ENCODE results near the gene IGF2BP1.
A peak's percentile ranks its signal among the peaks of the same experiment; 100 is the strongest.

The IGF2BP1 gene

GRCh38 chr17:48997103-48997826 is at the start of gene IGF2BP1:
Gene IGF2BP1, plus strand, starts transcription at chr17:48997385. Its CDS starts 361 bp downstream, at chr17:48997746.
- DNase-seq: peak; percentile 29

- DNase-seq: no peak
These were observed 45.6 kb upstream of the IGF2BP1 start for GRCh38 chr17:48951572-48951971.

- DNase-seq: no peak
These were observed 44.3 kb upstream of the IGF2BP1 start for GRCh38 chr17:48952904-48953303.

- DNase-seq: no peak
These were observed 42.9 kb upstream of the IGF2BP1 start for GRCh38 chr17:48954300-48954755.

GRCh38 chr17:48960834-48961515 is 36.2 kb upstream of the IGF2BP1 start:
- no peak for DNase-seq

GRCh38 chr17:48961516-48962233 is 35.5 kb upstream of the IGF2BP1 start:
- no peak for DNase-seq

- DNase-seq: no peak
These were observed 27.0 kb upstream of the IGF2BP1 start for GRCh38 chr17:48970224-48970623.

GRCh38 chr17:48970865-48971687 is 26.1 kb upstream of the IGF2BP1 start:
- no peak for DNase-seq

- no peak for DNase-seq
These were observed 24.5 kb upstream of the IGF2BP1 start for GRCh38 chr17:48972749-48973097.

- DNase-seq: no peak
These were observed 23.4 kb upstream of the IGF2BP1 start for GRCh38 chr17:48973806-48974205.

GRCh38 chr17:48981927-48982539 is 15.2 kb upstream of the IGF2BP1 start:
- DNase-seq: no peak

- no peak for DNase-seq
These were observed 11.5 kb upstream of the IGF2BP1 start for GRCh38 chr17:48985436-48986245.

GRCh38 chr17:48989100-48989499 is 8.1 kb upstream of the IGF2BP1 start:
- no peak for DNase-seq

GRCh38 chr17:48990882-48991357 is 6.3 kb upstream of the IGF2BP1 start:
- no peak for DNase-seq

- no peak for DNase-seq
These were observed 4.7 kb upstream of the IGF2BP1 start for GRCh38 chr17:48992444-48992843.

- DNase-seq: no peak
These were observed 3.9 kb upstream of the IGF2BP1 start for GRCh38 chr17:48993305-48993704.

- no peak for DNase-seq
These were observed 3.2 kb upstream of the IGF2BP1 start for GRCh38 chr17:48993951-48994350.

- DNase-seq: no peak
These were observed 2.5 kb upstream of the IGF2BP1 start for GRCh38 chr17:48994549-48995303.

- no peak for DNase-seq
These were observed 1.7 kb upstream of the IGF2BP1 start for GRCh38 chr17:48995304-48995973.
